ENCODE data around the gene APLP2.

GRCh38 chr11:130066338-130066737, 3.4 kb upstream of the APLP2 start:
- TF ChIP-seq, protein P1, sequence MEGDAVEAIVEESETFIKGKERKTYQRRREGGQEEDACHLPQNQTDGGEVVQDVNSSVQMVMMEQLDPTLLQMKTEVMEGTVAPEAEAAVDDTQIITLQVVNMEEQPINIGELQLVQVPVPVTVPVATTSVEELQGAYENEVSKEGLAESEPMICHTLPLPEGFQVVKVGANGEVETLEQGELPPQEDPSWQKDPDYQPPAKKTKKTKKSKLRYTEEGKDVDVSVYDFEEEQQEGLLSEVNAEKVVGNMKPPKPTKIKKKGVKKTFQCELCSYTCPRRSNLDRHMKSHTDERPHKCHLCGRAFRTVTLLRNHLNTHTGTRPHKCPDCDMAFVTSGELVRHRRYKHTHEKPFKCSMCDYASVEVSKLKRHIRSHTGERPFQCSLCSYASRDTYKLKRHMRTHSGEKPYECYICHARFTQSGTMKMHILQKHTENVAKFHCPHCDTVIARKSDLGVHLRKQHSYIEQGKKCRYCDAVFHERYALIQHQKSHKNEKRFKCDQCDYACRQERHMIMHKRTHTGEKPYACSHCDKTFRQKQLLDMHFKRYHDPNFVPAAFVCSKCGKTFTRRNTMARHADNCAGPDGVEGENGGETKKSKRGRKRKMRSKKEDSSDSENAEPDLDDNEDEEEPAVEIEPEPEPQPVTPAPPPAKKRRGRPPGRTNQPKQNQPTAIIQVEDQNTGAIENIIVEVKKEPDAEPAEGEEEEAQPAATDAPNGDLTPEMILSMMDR (IDR thresholded peaks at IDR 0.05), result no peak
- no peak for TF ChIP-seq POLR2A (IDR thresholded peaks at IDR 0.05)
